CD14-positive monocyte (primary cell): Measurements from ENCODE around the gene RPL10. TPM values are rescaled to one million over a fixed set of nuclear protein-coding genes. Genes with fewer than 3 reads are reported as not detected.

ENCODE experiments used
- DNase-seq, 3 donors: peaks; one replicate each; pipeline ENCODE4 v3.0.0-alpha.2; 2011 to 2022
- H2AFZ ChIP-seq: 2 replicates; pipeline ENCODE4 v1.6.0; 2012; ENCODE audit warnings: mild to moderate bottlenecking, low read depth, low read length, inconsistent platforms; ENCODE audit not compliant: insufficient read depth, poor library complexity, severe bottlenecking
- H3K27ac ChIP-seq, 2 donors: 1 replicate in 1 of 2; 2 replicates in 1 of 2; pipeline ENCODE4 v1.5.1; 2012 to 2013; ENCODE audit warnings: low read length in 2 of 2, control low read depth in 1 of 2, inconsistent platforms in 1 of 2, low read depth in 1 of 2, mild to moderate bottlenecking in 1 of 2
- H3K27me3 ChIP-seq, 2 donors: one replicate each; pipeline versions ENCODE4 v1.6.0 to v1.6.1; 2011 to 2013; ENCODE audit warnings: low read length in 2 of 2; ENCODE audit not compliant: control insufficient read depth in 2 of 2, insufficient read depth in 2 of 2
- H3K36me3 ChIP-seq, 2 donors: replicated peaks in 1 of 2; 1 replicate in 1 of 2; 2 replicates in 1 of 2; pipeline versions ENCODE4 v1.5.1 to v1.6.1; 2012 to 2013; ENCODE audit warnings: low read length in 2 of 2, control low read depth in 1 of 2, inconsistent platforms in 1 of 2, mild to moderate bottlenecking in 1 of 2; ENCODE audit not compliant: insufficient read depth in 2 of 2, control insufficient read depth in 1 of 2
- H3K4me1 ChIP-seq, 2 donors: 1 replicate in 1 of 2; 2 replicates in 1 of 2; pipeline versions ENCODE4 v1.5.1 to v1.6.1; 2012 to 2013; ENCODE audit warnings: low read length in 2 of 2, control low read depth in 1 of 2, inconsistent platforms in 1 of 2, mild to moderate bottlenecking in 1 of 2, moderate library complexity in 1 of 2; ENCODE audit not compliant: insufficient read depth in 2 of 2, control insufficient read depth in 1 of 2
- H3K4me2 ChIP-seq: replicated peaks from 2 replicates; pipeline ENCODE3; 2012; ENCODE audit warnings: low read length, moderate library complexity, mild to moderate bottlenecking; ENCODE audit not compliant: poor library complexity, severe bottlenecking; ENCODE audit errors: extremely low read depth
- H3K4me3 ChIP-seq, 3 experiments: fragments of 200-600 bp in 1 of 3; sonication (generic) in 1 of 3; replicated peaks in 1 of 3; 1 replicate in 2 of 3; 2 replicates in 1 of 3; pipeline ENCODE4 v1.5.1; 2011 to 2013; ENCODE audit warnings: low read length in 3 of 3, mild to moderate bottlenecking in 3 of 3, control low read depth in 2 of 3, low read depth in 2 of 3, inconsistent platforms in 1 of 3, moderate library complexity in 1 of 3
- H3K79me2 ChIP-seq: 2 replicates; pipeline ENCODE4 v1.6.0; 2012; ENCODE audit warnings: mild to moderate bottlenecking, control low read depth, inconsistent platforms, low read length, moderate library complexity; ENCODE audit not compliant: insufficient read depth
- H3K9ac ChIP-seq: 2 replicates; pipeline ENCODE4 v1.6.0; 2017; ENCODE audit warnings: low read length, mild to moderate bottlenecking; ENCODE audit not compliant: insufficient read depth, poor library complexity, severe bottlenecking
- H3K9me3 ChIP-seq, 2 donors: replicated peaks in 1 of 2; 1 replicate in 1 of 2; 2 replicates in 1 of 2; pipeline versions ENCODE4 v1.5.1 to v1.6.1; 2012 to 2013; ENCODE audit warnings: low read length in 2 of 2, control low read depth in 1 of 2; ENCODE audit not compliant: control insufficient read depth in 1 of 2, insufficient read depth in 1 of 2
- H4K20me1 ChIP-seq: 2 replicates; pipeline ENCODE4 v1.6.0; 2012; ENCODE audit warnings: mild to moderate bottlenecking, low read length, control low read depth, moderate library complexity; ENCODE audit not compliant: insufficient read depth
- H3K27ac Mint-ChIP-seq, 7 donors: one replicate each; pipeline ENCODE4 v1.8.0; 2020; ENCODE audit warnings: mild to moderate bottlenecking in 7 of 7, mixed read lengths in 7 of 7, moderate library complexity in 6 of 7, inconsistent platforms in 2 of 7
- H3K27me3 Mint-ChIP-seq, 3 donors: one replicate each; pipeline ENCODE4 v1.8.0; 2021 to 2022; ENCODE audit warnings: low read depth in 3 of 3, mild to moderate bottlenecking in 3 of 3, mixed read lengths in 3 of 3, moderate library complexity in 3 of 3, inconsistent platforms in 1 of 3
- H3K36me3 Mint-ChIP-seq, 2 donors: one replicate each; pipeline ENCODE4 v1.8.0; 2020; ENCODE audit warnings: mixed read lengths in 2 of 2, inconsistent platforms in 1 of 2, mild to moderate bottlenecking in 1 of 2
- H3K4me1 Mint-ChIP-seq: one replicate; pipeline ENCODE4 v1.8.0; 2020; ENCODE audit warnings: mild to moderate bottlenecking, mixed read lengths
- H3K4me3 Mint-ChIP-seq, 2 donors: one replicate each; pipeline ENCODE4 v1.8.0; 2020; ENCODE audit warnings: mild to moderate bottlenecking in 2 of 2, mixed read lengths in 2 of 2, moderate library complexity in 1 of 2
- H3K9me3 Mint-ChIP-seq, 7 donors: one replicate each; pipeline ENCODE4 v1.8.0; 2020 to 2022; ENCODE audit warnings: mixed read lengths in 7 of 7, mild to moderate bottlenecking in 6 of 7, moderate library complexity in 6 of 7, inconsistent platforms in 2 of 7
- WGBS: methylation state at CpG from one replicate; pipeline ENCODE4 v1.1.5; 2013; ENCODE audit warnings: missing lambda C conversion rate; ENCODE audit not compliant: insufficient coverage; 5-methylcytosine and 5-hydroxymethylcytosine counted together
- intact Hi-C, 2 donors: fragments of 100-400 bp; cut with micrococcal nuclease; formaldehyde crosslinking; loops; one replicate each; pipeline versions ENCODE4 v1.15.0 to v1.15.1; 2023
- polyA plus RNA-seq, 3 donors: library from polyadenylated mRNA; depleted of rRNA in 1 of 3; unstranded in 2 of 3; stranded (reverse) in 1 of 3; fragments of 300-500 nt in 2 of 3; fragments of >200 nt in 1 of 3; fragmentation: Illumina TruSeq in 2 of 3; gene quantifications; 1 replicate in 2 of 3; 2 replicates in 1 of 3; pipeline ENCODE4 v1.2.3, GENCODE V29; 2012 to 2021
- TF ChIP-seq, protein P1 (sequence below): fragments of 200-600 bp; IDR thresholded peaks from one replicate; pipeline ENCODE4 v1.8.0; 2022; ENCODE audit warnings: antibody characterized with exemption, mild to moderate bottlenecking

Gene RPL10
- polyA plus RNA-seq, 3 donors: 1,536 to 5,639 (median 1,724) TPM

DNA sequence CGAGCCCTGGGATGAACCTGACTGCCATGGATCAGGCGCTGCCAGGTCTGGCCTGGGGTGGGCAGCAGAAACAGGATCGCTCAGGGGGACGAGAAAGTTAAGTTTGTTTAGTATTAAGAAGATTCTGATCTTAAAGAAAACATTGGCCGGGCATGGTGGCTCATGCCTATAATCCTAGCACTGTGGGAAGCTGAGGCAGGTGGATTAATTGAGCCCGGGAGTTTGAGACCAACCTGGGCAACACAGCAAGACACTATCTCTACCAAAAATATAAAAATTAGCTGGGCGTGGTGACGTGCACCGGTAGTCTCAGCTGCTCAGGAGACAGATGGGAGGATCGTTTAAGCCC is 23.0 kb upstream of the RPL10 start:
- Histone ChIP-seq H3K27ac (no peak overlapping the region), H3K9me3 (no peaks in the 10 kb centered on the region), H3K4me2 (no peak overlapping the region), H2AFZ (no peak overlapping the region), H3K27me3 (no peaks in the 10 kb centered on the region), H4K20me1 (peaks cover 13% of the 10 kb centered on the region), H3K36me3 (no peaks in the 10 kb centered on the region), H3K4me1 (peaks cover 51 to 52% of the 10 kb centered on the region in 2 donors), H3K9ac (no peak overlapping the region), H3K79me2 (peaks cover 39% of the 10 kb centered on the region), H3K4me3 (no peak overlapping the region)
- Mint-ChIP-seq H3K4me1 (peaks cover 26% of the 10 kb centered on the region), H3K9me3 (peaks cover 0 to 34% (median 8%) of the 10 kb centered on the region in 7 donors), H3K36me3 (peaks cover 1 to 2% of the 10 kb centered on the region in 2 donors), H3K27ac (no peak overlapping the region), H3K27me3 (peaks cover 3 to 14% (median 8%) of the 10 kb centered on the region in 3 donors), H3K4me3 (peak overlapping the region in 1 of 2 donors; percentile 48)
- WGBS: 100% methylated on average over 1 of the region's 10 CpGs
- intact Hi-C loops: no loop called here
- DNase-seq: no peak
- TF ChIP-seq, protein P1, sequence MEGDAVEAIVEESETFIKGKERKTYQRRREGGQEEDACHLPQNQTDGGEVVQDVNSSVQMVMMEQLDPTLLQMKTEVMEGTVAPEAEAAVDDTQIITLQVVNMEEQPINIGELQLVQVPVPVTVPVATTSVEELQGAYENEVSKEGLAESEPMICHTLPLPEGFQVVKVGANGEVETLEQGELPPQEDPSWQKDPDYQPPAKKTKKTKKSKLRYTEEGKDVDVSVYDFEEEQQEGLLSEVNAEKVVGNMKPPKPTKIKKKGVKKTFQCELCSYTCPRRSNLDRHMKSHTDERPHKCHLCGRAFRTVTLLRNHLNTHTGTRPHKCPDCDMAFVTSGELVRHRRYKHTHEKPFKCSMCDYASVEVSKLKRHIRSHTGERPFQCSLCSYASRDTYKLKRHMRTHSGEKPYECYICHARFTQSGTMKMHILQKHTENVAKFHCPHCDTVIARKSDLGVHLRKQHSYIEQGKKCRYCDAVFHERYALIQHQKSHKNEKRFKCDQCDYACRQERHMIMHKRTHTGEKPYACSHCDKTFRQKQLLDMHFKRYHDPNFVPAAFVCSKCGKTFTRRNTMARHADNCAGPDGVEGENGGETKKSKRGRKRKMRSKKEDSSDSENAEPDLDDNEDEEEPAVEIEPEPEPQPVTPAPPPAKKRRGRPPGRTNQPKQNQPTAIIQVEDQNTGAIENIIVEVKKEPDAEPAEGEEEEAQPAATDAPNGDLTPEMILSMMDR: no peak

- Histone ChIP-seq H3K36me3 (no peaks in the 10 kb centered on the region), H3K27me3 (no peaks in the 10 kb centered on the region), H3K4me1 (peaks cover 57 to 58% of the 10 kb centered on the region in 2 donors), H3K9ac (no peak overlapping the region), H3K4me3 (no peak overlapping the region), H3K27ac (no peak overlapping the region), H2AFZ (no peak overlapping the region), H4K20me1 (peaks cover 4% of the 10 kb centered on the region), H3K4me2 (no peak overlapping the region), H3K79me2 (peaks cover 32% of the 10 kb centered on the region), H3K9me3 (no peaks in the 10 kb centered on the region)
- H3K27me3 Mint-ChIP-seq: peaks cover 3 to 15% (median 8%) of the 10 kb centered on the region in 3 donors
- TF ChIP-seq, protein P1: no peak
- intact Hi-C loops: no loop called here
- peak overlapping the region in 2 of 7 donors; percentile 55 to 83 for H3K27ac Mint-ChIP-seq
- WGBS: 100% methylated on average over 1 of the region's 3 CpGs
- H3K4me1 Mint-ChIP-seq: peaks cover 34% of the 10 kb centered on the region
- H3K4me3 Mint-ChIP-seq: no peak overlapping the region
- H3K36me3 Mint-ChIP-seq: peaks cover 5 to 10% of the 10 kb centered on the region in 2 donors
- peaks cover 0 to 30% (median 11%) of the 10 kb centered on the region in 7 donors for H3K9me3 Mint-ChIP-seq
- DNase-seq: no peak
These were observed 21.4 kb upstream of the RPL10 start for GRCh38 chrX:154376774-154377173.
